Mesothelial cell of epicardium (in vitro differentiated cells): Measurements from ENCODE around the gene TAGAP. TPM values are rescaled to one million over a fixed set of nuclear protein-coding genes. Genes with fewer than 3 reads are reported as not detected.
A peak's percentile ranks its signal among the peaks of the same experiment; 100 is the strongest.

ENCODE experiments used
- DNase-seq, 2 experiments: peaks; one replicate each; pipeline ENCODE4 v3.0.0; 2021; ENCODE audit warnings: low spot score in 2 of 2; ENCODE audit not compliant: unreplicated experiment in 2 of 2
- H3K27ac Mint-ChIP-seq: 2 replicates; pipeline ENCODE4 v1.8.0; 2021; ENCODE audit warnings: mixed read lengths
- H3K27me3 Mint-ChIP-seq: 2 replicates; pipeline ENCODE4 v1.8.0; 2021; ENCODE audit warnings: low read depth, mixed read lengths
- H3K36me3 Mint-ChIP-seq: 2 replicates; pipeline ENCODE4 v1.8.0; 2021; ENCODE audit warnings: mixed read lengths
- H3K4me1 Mint-ChIP-seq: 2 replicates; pipeline ENCODE4 v1.8.0; 2021; ENCODE audit warnings: mixed read lengths
- H3K4me3 Mint-ChIP-seq: 2 replicates; pipeline ENCODE4 v1.8.0; 2021; ENCODE audit warnings: mild to moderate bottlenecking, moderate library complexity, mixed read lengths
- H3K9me3 Mint-ChIP-seq: 2 replicates; pipeline ENCODE4 v1.8.0; 2021; ENCODE audit warnings: mixed read lengths
- CTCF ChIP-seq: fragments of 200-600 bp; sonication (generic); IDR thresholded peaks from one replicate; pipeline ENCODE4 v1.5.0; 2021; ENCODE audit warnings: antibody characterized with exemption; ENCODE audit not compliant: unreplicated experiment
- total RNA-seq: library from RNA; stranded (reverse); gene quantifications from 3 replicates; pipeline ENCODE4 v1.2.1, GENCODE V29; 2021

TAGAP gene
- total RNA-seq, 1 donor from 2014 or later, result 0.16 TPM

- no peak for TF ChIP-seq CTCF
- H3K4me1 Mint-ChIP-seq, result peaks cover 6% of the 10 kb centered on the region
- no peaks in the 10 kb centered on the region for H3K27me3 Mint-ChIP-seq
- DNase-seq, result no peak
- no peak overlapping the region for H3K4me3 Mint-ChIP-seq
- H3K9me3 Mint-ChIP-seq, result no peaks in the 10 kb centered on the region
- peaks cover 3% of the 10 kb centered on the region for H3K36me3 Mint-ChIP-seq
- H3K27ac Mint-ChIP-seq, result no peak overlapping the region
Measured at GRCh38 chr6:159004592-159004991, 40.2 kb downstream of the TAGAP start.

- no peak for DNase-seq
- H3K4me3 Mint-ChIP-seq, result no peak overlapping the region
- peaks cover 10% of the 10 kb centered on the region for H3K4me1 Mint-ChIP-seq
- no peak overlapping the region for H3K27ac Mint-ChIP-seq
- peaks cover 3% of the 10 kb centered on the region for H3K36me3 Mint-ChIP-seq
- no peaks in the 10 kb centered on the region for H3K27me3 Mint-ChIP-seq
- TF ChIP-seq CTCF, result no peak
- no peaks in the 10 kb centered on the region for H3K9me3 Mint-ChIP-seq
Measured at GRCh38 chr6:159002432-159003155, 42.2 kb downstream of the TAGAP start.

- no peak for TF ChIP-seq CTCF
- Mint-ChIP-seq H3K27ac (peak within 1 kb of the TSS; percentile 98), H3K36me3 (peaks cover 9% of the 10 kb centered on the region), H3K27me3 (no peaks in the 10 kb centered on the region), H3K4me3 (peak within 1 kb of the TSS; percentile 96), H3K4me1 (peaks cover 10% of the 10 kb centered on the region), H3K9me3 (no peaks in the 10 kb centered on the region)
- DNase-seq, result peak; percentile 81 to 92
Measured at GRCh38 chr6:158999666-159000403, 45.0 kb downstream of the TAGAP start, which contains the start of gene RSPH3. TSS of gene RSPH3 (minus strand) at chr6:159000202. CDS start at chr6:158999550, 652 bp downstream.

- H3K4me3 Mint-ChIP-seq, result peak overlapping the region; percentile 96
- H3K36me3 Mint-ChIP-seq, result peaks cover 9% of the 10 kb centered on the region
- no peaks in the 10 kb centered on the region for H3K27me3 Mint-ChIP-seq
- H3K4me1 Mint-ChIP-seq, result peaks cover 10% of the 10 kb centered on the region
- H3K27ac Mint-ChIP-seq, result peak overlapping the region; percentile 98
- no peak for TF ChIP-seq CTCF
- H3K9me3 Mint-ChIP-seq, result no peaks in the 10 kb centered on the region
- DNase-seq, result no peak
Measured at GRCh38 chr6:158999154-158999665, 45.6 kb downstream of the TAGAP start.

- peaks cover 20% of the 10 kb centered on the region for H3K36me3 Mint-ChIP-seq
- no peak overlapping the region for H3K27ac Mint-ChIP-seq
- no peak for TF ChIP-seq CTCF
- no peak for DNase-seq
- H3K4me3 Mint-ChIP-seq, result no peak overlapping the region
- H3K27me3 Mint-ChIP-seq, result no peaks in the 10 kb centered on the region
- H3K4me1 Mint-ChIP-seq, result peaks cover 10% of the 10 kb centered on the region
- no peaks in the 10 kb centered on the region for H3K9me3 Mint-ChIP-seq
Measured at GRCh38 chr6:158996856-158997255, 47.9 kb downstream of the TAGAP start.
